ENCODE results near the gene CARNS1. TPM values are rescaled to one million over a fixed set of nuclear protein-coding genes. Genes with fewer than 3 reads are reported as not detected.

Gene CARNS1
- total RNA-seq, 3 donors from 2014 or later: 0.16 to 4.2 (median 0.66) TPM

GRCh38 chr11:67435031-67435726 lies 19.7 kb downstream of the CARNS1 start:
- intact Hi-C loops (cut with DNase I; ENCODE audit: low total_unique reads): loop anchor here (5.0 kb wide), 1 partner anchor 1228 kb away; no protein-coding TSS in a partner anchor
- no peaks in the 10 kb centered on the region for H3K9me3 ChIP-seq
- no peaks in the 10 kb centered on the region for H3K27me3 ChIP-seq
- H3K4me1 ChIP-seq: peaks cover 0 to 5% of the 10 kb centered on the region in 2 donors
- H3K36me3 ChIP-seq: no peaks in the 10 kb centered on the region
- H3K27ac ChIP-seq: peak overlapping the region in 1 of 2 donors; percentile 64
- no peak for DNase-seq (ENCODE audit: low spot score in 2 of 2)
- no peak overlapping the region for H3K4me3 ChIP-seq
- no peak for TF ChIP-seq POLR2A (IDR thresholded peaks at IDR 0.05)
- TF ChIP-seq CTCF (IDR thresholded peaks at IDR 0.05): no peak
- TF ChIP-seq POLR2AphosphoS5 (IDR thresholded peaks at IDR 0.05): no peak

- Histone ChIP-seq H3K27ac (peak overlapping the region; percentile 42 to 64), H3K36me3 (no peaks in the 10 kb centered on the region), H3K4me3 (peak overlapping the region in 2 of 3 donors; percentile 5 to 12), H3K4me1 (peaks cover 0 to 5% of the 10 kb centered on the region in 2 donors), H3K27me3 (no peaks in the 10 kb centered on the region), H3K9me3 (no peaks in the 10 kb centered on the region)
- DNase-seq (ENCODE audit: low spot score in 2 of 2): no peak
- TF ChIP-seq POLR2A (IDR thresholded peaks at IDR 0.05): no peak
- TF ChIP-seq CTCF (IDR thresholded peaks at IDR 0.05): no peak
- no peak for TF ChIP-seq POLR2AphosphoS5 (IDR thresholded peaks at IDR 0.05)
- intact Hi-C loops (cut with DNase I; ENCODE audit: low total_unique reads): loop anchor here (5.0 kb wide), 1 partner anchor 1229 kb away; no protein-coding TSS in a partner anchor
These were observed 20.4 kb downstream of the CARNS1 start for GRCh38 chr11:67435727-67436458.

DNA sequence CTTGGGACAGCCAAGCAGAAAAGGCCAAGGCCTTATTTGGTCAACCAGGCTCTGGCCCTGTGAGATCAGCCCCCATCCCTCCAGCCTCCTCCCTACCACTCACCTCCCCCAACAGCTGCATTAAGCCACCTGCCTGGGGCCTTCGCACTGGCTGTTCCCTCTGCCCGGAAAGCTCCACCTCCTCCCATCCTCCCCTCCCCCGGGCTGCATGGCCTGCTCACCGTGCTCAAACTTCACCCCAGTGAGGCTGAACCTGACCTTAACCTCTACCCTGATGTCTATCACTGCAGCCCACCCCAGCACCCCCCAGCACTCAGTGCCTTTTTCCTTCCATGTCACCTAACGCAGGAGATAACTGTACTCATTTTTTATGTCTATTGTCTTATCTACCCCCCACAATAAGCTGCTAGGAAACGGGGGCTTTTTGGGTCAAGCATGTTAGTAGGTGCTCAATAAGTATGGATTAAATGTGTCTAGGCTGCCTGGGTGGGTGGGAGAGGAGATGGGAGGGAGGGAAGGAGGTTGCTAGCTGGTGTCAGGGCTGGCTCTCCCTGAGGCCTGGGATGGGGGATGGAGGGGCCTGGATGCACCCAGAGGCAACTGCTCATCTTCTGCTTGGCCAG lies 21.1 kb downstream of the CARNS1 start:
- TF ChIP-seq CTCF (IDR thresholded peaks at IDR 0.05) (no peak), POLR2AphosphoS5 (IDR thresholded peaks at IDR 0.05) (peak in 1 of 3 donors; percentile 33)
- H3K27ac ChIP-seq: peak overlapping the region; percentile 42 to 64
- peak overlapping the region in 2 of 3 donors; percentile 12 to 25 for H3K4me3 ChIP-seq
- intact Hi-C loops (cut with DNase I; ENCODE audit: low total_unique reads): loop anchor here (5.0 kb wide), 1 partner anchor 1229 kb away; no protein-coding TSS in a partner anchor
- H3K4me1 ChIP-seq: peaks cover 0 to 5% of the 10 kb centered on the region in 2 donors
- no peak for DNase-seq (ENCODE audit: low spot score in 2 of 2)
- H3K9me3 ChIP-seq: no peaks in the 10 kb centered on the region
- H3K27me3 ChIP-seq: no peaks in the 10 kb centered on the region
- no peaks in the 10 kb centered on the region for H3K36me3 ChIP-seq

DNA sequence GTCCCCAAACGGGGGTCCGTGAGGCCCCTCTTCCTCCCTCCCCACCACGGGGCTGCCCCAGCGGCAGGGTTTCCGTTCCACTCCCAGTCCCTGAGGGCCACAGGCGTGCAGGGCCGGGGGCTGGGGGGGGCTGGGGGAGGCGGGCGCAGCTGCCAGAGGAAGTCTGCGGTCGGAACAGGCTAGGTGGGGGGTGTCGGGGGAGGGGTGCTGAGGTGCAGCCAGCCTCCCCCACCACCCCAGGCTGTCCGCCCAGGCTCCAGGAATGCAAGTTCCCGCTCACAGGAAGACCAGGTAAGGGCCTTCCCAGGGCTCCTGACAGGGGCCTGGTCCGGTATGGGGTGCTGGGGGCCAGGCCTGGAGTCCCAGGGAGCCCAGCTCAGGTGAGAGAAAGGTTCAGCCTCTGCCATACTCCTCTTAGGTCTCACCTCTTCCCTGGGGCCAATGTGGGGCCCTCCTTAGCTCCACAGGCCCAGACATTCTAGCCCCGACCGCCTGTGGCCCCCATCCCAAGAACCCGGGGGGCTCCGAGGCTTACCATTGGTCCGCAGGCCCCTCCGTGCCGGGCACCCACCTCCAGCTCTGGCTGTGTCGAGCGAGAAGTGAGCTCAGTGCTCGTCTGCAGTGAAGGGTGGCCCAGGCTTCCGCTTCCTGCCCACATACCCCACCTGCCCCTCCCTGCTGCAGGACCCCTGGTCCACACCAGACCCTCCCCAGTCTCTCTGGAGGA lies 21.8 kb downstream of the CARNS1 start, which contains the start of gene PTPRCAP:
PTPRCAP (minus strand) TSS at position 601 of the 727 bp plus-strand sequence; CDS start at position 538, 63 bp downstream.
- Histone ChIP-seq H3K36me3 (no peaks in the 10 kb centered on the region), H3K27ac (peak within 1 kb of the TSS; percentile 40 to 64), H3K4me3 (peak within 1 kb of the TSS in 2 of 3 donors; percentile 25 to 30), H3K9me3 (no peaks in the 10 kb centered on the region), H3K27me3 (no peaks in the 10 kb centered on the region), H3K4me1 (peaks cover 0 to 6% of the 10 kb centered on the region in 2 donors)
- DNase-seq (ENCODE audit: low spot score in 2 of 2): no peak
- TF ChIP-seq POLR2AphosphoS5 (IDR thresholded peaks at IDR 0.05) (no peak), POLR2A (IDR thresholded peaks at IDR 0.05) (no peak), CTCF (IDR thresholded peaks at IDR 0.05) (no peak)
- intact Hi-C loops (cut with DNase I; ENCODE audit: low total_unique reads): loop anchor here (5.0 kb wide), 1 partner anchor 1230 kb away; no protein-coding TSS in a partner anchor

All from breast epithelium (tissue), 4 donors.